GM19395 (cell line): ENCODE measurements around the gene TAC3.

Experiments
- ATAC-seq: cut with Tn5 transposase; IDR thresholded peaks from one replicate; pipeline ENCODE4 v1.9.1; 2021; ENCODE audit warnings: mild to moderate bottlenecking, moderate library complexity; ENCODE audit not compliant: unreplicated experiment

The TAC3 gene

GRCh38 chr12:57005980-57006808, 10.1 kb downstream of the TAC3 start, which contains the start of gene ZBTB39:
ZBTB39 (minus strand) TSS chr12:57006546; CDS start chr12:57004917, 1,629 bp downstream.
- ATAC-seq, result peak; percentile 48

- ATAC-seq, result no peak
These were observed 11.7 kb downstream of the TAC3 start for GRCh38 chr12:57004651-57005050.

GRCh38 chr12:57003395-57003794, 12.9 kb downstream of the TAC3 start:
- no peak for ATAC-seq

GRCh38 chr12:57001448-57001906, 14.9 kb downstream of the TAC3 start:
- ATAC-seq, result no peak

- ATAC-seq, result no peak
These were observed 15.9 kb downstream of the TAC3 start for GRCh38 chr12:57000393-57000792.

DNA sequence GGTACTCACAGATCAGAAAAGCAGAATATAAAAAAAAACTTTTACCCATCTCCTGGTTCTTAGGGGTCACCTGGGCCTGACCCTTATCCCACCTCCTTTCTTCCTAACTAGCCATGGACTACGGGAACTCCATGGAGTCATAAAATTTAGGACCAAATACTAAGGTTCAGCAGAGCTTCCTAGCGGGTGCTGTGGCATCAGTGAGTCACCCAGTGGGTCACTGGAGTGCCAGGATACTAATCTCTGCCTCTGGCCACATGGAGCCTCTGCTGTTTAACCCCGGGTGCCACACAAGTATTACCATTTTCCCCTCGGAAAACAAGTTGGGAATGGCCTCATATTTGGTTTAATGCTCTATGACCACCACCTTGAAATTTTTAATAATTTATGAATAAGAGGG, 16.9 kb downstream of the TAC3 start:
- no peak for ATAC-seq

GRCh38 chr12:56998981-56999380, 17.3 kb downstream of the TAC3 start:
- peak; percentile 92 for ATAC-seq

DNA sequence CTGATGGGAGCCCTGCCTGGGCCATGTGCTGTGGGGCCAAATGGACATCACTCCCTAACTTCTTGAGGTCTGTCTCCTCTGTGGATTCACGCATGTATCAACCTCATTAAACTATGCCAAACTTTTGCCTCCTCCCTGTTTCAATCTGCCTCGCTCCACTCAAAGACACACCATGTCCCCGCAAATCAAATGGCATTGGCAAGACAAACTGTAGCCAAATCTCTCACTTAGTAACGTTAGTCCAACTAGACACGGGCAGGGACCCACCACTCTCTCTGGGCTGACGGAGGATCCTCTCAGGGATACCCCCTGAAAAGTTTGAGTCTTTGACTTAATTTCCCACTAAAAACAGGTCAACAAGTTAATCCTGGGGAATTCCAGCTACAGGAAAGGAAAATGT, 18.0 kb downstream of the TAC3 start:
- no peak for ATAC-seq

- ATAC-seq, result no peak
These were observed 19.4 kb downstream of the TAC3 start for GRCh38 chr12:56996793-56997545.

DNA sequence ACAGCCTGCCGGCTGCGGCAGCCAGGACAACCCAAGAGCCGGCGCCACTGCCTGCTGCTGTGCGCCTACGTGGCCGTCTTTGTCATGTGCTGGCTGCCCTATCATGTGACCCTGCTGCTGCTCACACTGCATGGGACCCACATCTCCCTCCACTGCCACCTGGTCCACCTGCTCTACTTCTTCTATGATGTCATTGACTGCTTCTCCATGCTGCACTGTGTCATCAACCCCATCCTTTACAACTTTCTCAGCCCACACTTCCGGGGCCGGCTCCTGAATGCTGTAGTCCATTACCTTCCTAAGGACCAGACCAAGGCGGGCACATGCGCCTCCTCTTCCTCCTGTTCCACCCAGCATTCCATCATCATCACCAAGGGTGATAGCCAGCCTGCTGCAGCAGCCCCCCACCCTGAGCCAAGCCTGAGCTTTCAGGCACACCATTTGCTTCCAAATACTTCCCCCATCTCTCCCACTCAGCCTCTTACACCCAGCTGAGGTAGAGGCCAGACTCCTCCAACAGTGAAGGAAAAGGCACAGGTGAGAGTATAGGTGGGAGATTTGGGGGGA, 20.3 kb downstream of the TAC3 start:
- ATAC-seq, result no peak

DNA sequence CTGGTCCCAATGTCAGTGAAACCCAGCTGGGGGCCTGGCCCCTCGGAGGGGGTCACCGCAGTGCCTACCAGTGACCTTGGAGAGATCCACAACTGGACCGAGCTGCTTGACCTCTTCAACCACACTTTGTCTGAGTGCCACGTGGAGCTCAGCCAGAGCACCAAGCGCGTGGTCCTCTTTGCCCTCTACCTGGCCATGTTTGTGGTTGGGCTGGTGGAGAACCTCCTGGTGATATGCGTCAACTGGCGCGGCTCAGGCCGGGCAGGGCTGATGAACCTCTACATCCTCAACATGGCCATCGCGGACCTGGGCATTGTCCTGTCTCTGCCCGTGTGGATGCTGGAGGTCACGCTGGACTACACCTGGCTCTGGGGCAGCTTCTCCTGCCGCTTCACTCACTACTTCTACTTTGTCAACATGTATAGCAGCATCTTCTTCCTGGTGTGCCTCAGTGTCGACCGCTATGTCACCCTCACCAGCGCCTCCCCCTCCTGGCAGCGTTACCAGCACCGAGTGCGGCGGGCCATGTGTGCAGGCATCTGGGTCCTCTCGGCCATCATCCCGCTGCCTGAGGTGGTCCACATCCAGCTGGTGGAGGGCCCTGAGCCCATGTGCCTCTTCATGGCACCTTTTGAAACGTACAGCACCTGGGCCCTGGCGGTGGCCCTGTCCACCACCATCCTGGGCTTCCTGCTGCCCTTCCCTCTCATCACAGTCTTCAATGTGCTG, 21.0 kb downstream of the TAC3 start:
- no peak for ATAC-seq

GRCh38 chr12:56994231-56994746, 22.0 kb downstream of the TAC3 start:
- no peak for ATAC-seq

GRCh38 chr12:56993346-56993745, 23.0 kb downstream of the TAC3 start:
- no peak for ATAC-seq

DNA sequence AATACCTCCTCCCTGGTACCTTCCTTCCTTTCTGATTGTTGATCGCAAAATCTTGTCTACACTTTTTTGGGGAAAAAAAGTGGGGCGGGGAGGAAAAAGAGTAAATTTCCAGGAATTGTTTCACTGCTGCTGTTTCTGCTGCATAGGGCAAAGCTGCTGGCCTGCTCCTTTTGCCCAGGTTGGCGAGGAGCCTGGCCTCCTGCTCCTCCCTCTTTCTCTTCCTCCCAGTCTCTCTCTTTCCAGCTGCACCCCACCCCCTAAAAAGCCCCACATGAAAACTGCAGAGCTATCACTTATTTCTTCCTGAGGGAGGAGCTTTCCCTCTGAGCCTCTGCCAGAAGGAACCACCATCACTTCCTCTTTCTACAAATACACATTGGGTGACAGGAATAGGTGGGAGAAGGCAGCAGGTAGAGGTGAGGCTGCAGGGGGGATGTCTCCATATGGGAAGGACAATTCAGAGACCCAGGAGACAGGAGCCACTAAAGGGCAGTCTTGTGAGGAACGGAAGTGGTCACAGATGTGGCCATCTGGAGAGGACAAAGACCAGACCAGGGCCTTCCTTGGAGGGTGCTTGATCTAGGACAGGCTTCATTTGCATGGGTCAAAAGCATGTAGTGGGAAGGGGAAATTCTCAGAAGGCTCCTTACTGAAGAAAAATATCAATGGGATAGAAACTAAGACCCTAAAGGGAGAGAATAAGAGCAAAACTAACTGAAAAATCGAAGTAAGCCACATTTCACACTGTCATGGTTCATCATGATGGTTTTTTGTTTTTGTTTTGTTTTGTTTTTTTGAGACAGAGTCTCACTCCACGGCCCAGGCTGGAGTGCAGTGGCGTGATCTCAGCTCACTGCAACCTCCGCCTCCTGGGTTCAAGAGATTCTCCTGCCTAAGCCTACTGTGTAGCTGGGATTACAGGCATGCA, 24.7 kb downstream of the TAC3 start:
- no peak for ATAC-seq

DNA sequence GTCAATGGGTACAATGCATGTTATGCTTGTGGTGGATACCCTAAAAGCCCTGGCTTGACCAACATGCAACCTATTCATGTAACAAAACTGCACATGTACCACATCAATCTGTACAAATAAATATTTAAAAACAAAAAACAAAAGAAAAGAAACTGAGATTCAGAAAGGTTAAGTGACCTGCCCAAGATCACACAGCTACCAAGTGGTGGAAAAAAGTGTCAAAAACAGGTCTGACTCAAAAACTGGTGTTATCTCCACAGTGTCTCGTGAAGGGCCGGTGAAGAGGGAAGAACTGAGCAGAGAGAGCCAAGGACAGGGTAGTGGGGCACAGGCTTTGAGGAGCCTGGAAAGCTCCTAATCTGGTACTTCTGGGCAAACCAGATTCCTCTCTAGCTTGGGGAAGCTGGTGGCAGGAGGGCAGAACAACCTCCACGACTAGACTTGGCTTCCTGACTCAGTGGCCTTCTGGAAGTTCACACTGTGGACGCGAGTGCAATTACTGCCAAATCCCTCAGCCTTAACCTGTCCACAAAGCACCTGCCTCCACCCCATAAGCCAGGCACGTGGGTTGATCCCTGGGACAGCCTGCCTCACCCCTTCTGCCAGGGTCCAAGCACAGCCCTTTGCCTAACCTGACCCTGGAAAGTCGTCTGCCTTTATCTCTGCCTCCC, 25.5 kb downstream of the TAC3 start:
- ATAC-seq, result no peak

GRCh38 chr12:56989861-56990610, 26.3 kb downstream of the TAC3 start:
- ATAC-seq, result no peak

DNA sequence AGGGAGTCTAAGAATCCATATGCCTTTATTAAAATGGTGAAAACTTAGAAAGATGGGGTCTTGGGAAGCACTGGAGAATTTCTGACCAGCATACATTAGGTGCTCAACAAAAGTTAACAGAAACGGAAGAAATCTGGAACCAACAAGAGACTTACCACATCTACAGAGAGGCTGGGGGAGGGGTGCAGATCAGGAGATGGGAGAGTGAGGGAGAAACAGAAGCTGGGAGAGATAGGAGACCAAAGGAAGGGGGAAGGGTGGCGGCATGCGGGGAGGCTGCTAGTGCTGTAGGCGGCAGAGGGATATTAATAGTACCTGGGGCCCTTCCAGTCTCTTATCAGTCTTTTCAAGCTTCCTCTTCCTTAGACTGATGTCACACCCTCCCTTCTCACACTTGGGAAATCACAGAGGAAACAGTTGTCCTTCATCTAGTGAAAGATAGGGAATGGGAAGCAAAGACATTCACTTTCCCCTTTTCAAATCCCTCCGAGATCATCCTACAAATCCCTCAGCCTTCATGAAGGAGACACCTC, 28.1 kb downstream of the TAC3 start:
- ATAC-seq, result no peak

DNA sequence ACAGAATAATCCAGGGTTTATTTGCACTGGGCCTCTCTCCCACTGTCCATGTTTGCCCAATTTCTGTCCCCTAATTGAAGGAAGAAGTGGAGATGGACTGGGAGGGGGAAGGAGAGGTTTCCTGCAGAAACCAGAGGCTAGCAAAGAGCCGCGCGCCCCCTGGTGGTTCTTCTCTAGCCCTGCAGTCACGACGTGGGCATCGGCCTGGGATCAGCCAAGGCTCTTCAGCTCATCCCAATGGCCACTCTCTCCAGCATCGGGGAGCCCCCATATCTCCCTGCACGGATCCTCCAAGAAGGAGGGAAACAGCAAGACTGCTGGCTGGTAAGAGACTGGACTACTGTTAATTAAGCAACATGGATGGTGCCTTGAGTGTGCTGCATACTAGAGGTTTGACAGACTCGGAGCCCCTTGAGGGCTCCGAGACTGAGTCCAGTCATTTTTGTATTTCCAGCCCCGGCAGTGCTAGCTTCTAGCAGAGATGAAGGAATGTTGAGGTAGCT, 28.7 kb downstream of the TAC3 start:
- no peak for ATAC-seq
